ENCODE measurements around the gene FSCN2.

Gene FSCN2

GRCh38 chr17:81552244-81553017 is 24.3 kb downstream of the FSCN2 start, which contains the start of gene FAAP100:
TSS of gene FAAP100 (minus strand) at chr17:81552353. CDS start at chr17:81552330, 23 bp downstream.
- in situ Hi-C loops (cut with MboI; ENCODE audit: low sequenced_read_pairs): no loop called here

DNA sequence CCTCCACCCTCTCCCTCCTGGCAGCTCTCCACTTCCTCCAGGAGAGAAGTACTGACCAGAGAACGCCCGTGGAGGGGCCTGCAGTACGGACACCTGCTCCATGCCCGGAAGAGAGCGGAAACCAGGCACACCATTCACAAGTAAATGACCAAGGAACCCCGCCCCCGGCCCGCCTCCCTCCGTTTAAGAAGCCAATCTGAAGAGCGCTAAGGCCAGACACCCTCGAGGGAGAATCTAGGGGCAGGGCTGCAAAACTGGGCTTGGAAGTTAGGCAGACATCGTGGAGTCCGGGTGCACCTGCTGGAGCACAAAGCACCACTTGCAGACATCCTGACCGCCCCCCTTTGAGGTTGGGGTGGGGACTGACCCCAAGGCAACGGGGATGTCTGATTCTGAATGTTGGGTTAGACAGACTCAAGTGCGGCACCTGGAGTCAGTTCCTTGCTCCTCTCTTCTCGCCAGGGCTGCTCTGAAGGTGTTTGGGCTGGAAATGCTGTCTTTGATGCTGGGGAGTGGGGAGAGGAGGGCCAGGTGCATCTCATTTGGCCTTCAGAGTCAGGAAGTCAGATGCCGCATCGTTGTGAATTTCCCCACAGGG is 24.9 kb downstream of the FSCN2 start:
- in situ Hi-C loops (cut with MboI; ENCODE audit: low sequenced_read_pairs): no loop called here

GRCh38 chr17:81553616-81554181 is 25.5 kb downstream of the FSCN2 start:
- in situ Hi-C loops (cut with MboI; ENCODE audit: low sequenced_read_pairs): no loop called here

DNA sequence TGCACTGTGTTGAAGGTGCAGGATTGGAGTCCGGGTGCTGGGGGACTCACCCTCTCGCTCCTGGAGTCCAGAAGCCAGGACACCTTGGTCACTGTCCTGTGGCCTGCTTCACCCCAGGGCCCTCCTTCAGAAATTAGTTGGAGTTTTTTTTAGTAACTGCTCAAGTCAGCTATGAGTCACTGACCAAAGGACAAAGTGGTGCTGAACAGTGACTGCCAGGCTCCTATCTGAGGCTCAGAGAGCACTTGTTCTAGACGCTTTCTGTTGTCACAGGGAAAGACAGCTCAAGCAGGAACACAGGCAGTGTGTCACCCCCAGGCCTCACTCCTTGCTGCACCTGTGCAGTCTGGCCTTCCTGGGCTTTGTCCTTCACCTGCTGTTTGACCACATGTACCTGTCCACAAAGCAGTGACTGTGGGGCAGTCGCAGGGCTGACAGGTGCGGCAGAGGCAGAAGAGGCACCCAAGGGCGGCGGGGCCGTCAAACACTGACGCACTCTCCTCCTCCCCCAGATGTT is 28.1 kb downstream of the FSCN2 start:
- in situ Hi-C loops (cut with MboI; ENCODE audit: low sequenced_read_pairs): no loop called here

GRCh38 chr17:81556863-81557262 is 28.7 kb downstream of the FSCN2 start:
- in situ Hi-C loops (cut with MboI; ENCODE audit: low sequenced_read_pairs): no loop called here

- in situ Hi-C loops (cut with MboI; ENCODE audit: low sequenced_read_pairs): no loop called here
These were observed 29.3 kb downstream of the FSCN2 start for GRCh38 chr17:81557276-81558114.

GRCh38 chr17:81558115-81558468 is 29.9 kb downstream of the FSCN2 start:
- in situ Hi-C loops (cut with MboI; ENCODE audit: low sequenced_read_pairs): no loop called here

DNA sequence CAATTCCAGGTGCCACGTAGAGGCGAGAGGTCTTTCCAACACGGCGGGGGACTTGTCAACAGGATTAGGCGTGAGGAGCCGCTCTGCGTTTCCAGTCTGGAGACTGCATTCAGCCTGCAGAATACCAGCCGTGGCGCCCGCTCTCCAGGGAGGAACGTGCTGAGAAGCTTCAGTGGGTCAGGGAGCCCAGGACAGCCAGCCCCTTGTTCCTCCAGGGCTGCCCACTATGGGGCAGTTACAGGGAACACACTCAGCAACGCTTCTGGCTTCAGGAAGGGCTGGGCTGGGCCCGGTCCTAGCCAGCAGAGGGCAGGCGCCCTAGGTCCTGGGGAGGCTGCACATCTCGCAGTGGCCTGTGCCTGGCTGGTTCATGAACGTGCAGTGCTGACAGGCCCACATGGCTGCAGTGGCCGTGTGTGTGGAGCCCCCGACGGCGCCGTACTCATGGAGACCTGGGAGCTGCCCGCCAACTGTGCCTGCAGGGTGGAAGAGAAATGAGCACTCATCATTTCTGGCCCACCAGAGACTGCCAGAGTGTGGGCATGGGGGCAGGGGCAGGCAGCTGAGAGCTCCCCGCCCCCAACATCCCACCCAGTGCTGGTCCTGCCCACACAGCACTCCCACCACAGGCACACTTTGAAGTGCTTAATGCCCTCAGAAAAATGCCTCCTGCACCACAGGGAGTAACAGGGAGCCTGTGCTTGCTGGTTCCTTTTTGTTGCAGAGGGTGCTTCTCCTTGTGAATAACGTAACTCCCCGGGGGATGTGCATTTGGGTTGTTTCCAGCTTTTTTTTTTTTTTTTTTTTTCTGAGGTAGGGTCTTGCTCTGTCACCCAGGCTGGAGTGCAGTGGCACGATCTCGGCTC is 31.0 kb downstream of the FSCN2 start:
- in situ Hi-C loops (cut with MboI; ENCODE audit: low sequenced_read_pairs): no loop called here

DNA sequence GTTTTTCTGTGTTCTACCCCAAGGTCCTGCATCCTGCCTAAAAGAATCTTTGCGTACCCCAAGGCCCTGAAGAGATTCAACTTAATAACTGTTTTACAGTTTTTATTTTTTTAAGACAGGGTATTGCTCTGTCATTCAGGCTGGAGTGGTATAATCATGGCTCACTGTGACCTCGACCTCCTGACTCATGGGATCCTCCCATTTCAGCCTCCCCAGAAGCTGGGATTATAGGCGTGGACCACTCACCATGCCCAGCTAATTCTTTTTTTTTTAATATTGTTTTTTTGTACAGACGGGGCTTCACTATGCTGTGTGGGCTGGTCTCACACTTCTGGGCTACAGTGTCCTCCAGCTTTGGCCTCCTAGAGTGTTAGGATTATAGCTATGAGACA is 33.3 kb downstream of the FSCN2 start:
- in situ Hi-C loops (cut with MboI; ENCODE audit: low sequenced_read_pairs): no loop called here

- in situ Hi-C loops (cut with MboI; ENCODE audit: low sequenced_read_pairs): no loop called here
These were observed 35.8 kb downstream of the FSCN2 start for GRCh38 chr17:81563861-81564586.

GRCh38 chr17:81564778-81565177 is 36.6 kb downstream of the FSCN2 start:
- in situ Hi-C loops (cut with MboI; ENCODE audit: low sequenced_read_pairs): no loop called here

GRCh38 chr17:81565231-81565630 is 37.1 kb downstream of the FSCN2 start:
- in situ Hi-C loops (cut with MboI; ENCODE audit: low sequenced_read_pairs): no loop called here

- in situ Hi-C loops (cut with MboI; ENCODE audit: low sequenced_read_pairs): no loop called here
These were observed 38.4 kb downstream of the FSCN2 start for GRCh38 chr17:81566461-81567126.

- in situ Hi-C loops (cut with MboI; ENCODE audit: low sequenced_read_pairs): no loop called here
These were observed 39.0 kb downstream of the FSCN2 start for GRCh38 chr17:81567191-81567590.

- in situ Hi-C loops (cut with MboI; ENCODE audit: low sequenced_read_pairs): no loop called here
These were observed 40.2 kb downstream of the FSCN2 start for GRCh38 chr17:81568416-81568815.

DNA sequence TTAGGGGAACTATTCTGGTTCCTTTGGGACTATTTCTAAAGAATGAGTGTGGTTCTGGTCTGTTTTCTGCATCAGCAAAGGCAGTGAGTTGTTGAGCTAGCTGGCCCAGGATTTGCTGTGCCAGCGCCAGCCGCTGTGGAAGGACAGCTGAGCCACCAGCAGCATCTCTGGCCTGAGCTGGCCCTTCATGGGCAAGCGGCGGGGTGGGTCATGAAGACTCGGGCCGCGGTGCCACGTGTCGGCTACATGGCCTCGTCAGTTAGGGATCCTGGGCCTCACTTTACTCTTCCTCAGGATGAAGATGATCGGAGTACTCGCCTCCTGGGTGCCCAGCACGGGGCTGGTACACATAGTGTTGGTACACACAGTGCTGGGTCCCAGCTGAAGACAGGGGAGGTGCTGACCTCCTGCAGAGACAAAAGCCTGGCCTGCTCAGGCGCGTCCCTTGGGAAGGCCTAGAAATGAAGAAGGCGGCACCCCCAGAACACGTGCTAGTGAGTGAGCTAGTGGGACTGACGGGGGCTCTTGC is 41.9 kb downstream of the FSCN2 start:
- in situ Hi-C loops (cut with MboI; ENCODE audit: low sequenced_read_pairs): no loop called here

- in situ Hi-C loops (cut with MboI; ENCODE audit: low sequenced_read_pairs): no loop called here
These were observed 42.8 kb downstream of the FSCN2 start for GRCh38 chr17:81570964-81571363.

- in situ Hi-C loops (cut with MboI; ENCODE audit: low sequenced_read_pairs): no loop called here
These were observed 44.5 kb downstream of the FSCN2 start for GRCh38 chr17:81572563-81573168.

All from hTERT RPE-1 (cell line).